Adrenal gland (tissue), 5 donors: Measurements from ENCODE around the gene MCRS1.

Source experiments
- POLR2A ChIP-seq, 2 donors: fragments of 450-650 bp; IDR thresholded peaks; one replicate each; pipeline ENCODE4 v1.6.1; 2017; ENCODE audit warnings: antibody characterized with exemption in 2 of 2, mild to moderate bottlenecking in 2 of 2, moderate library complexity in 1 of 2
- TF ChIP-seq, protein P1 (sequence below), 6 experiments: fragments of 450-650 bp in 4 of 6; fragments of 200-600 bp in 2 of 6; sonication (generic) in 1 of 6; IDR thresholded peaks; 1 replicate in 5 of 6; 2 replicates in 1 of 6; pipeline versions ENCODE4 v1.5.1 to v1.8.0; 2016 to 2021; ENCODE audit warnings: antibody characterized with exemption in 6 of 6, mild to moderate bottlenecking in 2 of 6, moderate library complexity in 1 of 6
- donor health status: DM: no; HTN: no; CAD: no.

DNA sequence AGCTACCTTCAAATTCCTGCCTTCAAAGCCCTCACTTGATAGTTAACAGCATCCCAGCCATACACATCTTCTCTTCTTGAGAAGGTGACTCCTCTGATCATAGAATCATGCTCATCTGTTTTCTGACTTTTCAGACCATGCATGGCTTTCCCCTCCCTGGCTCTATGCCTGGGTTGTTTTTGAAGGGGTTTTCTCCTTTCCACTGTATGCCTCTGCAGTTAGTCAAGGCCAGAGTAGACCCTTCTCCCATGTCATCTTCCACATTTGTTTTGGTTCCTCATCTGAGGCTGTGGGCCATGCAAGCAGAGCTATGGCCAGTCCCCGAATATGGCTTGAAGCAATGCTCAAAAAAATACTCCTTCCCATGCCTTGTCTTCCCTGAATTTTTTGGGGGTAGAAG lies 14.3 kb upstream of the MCRS1 start:
- TF ChIP-seq, protein P1, sequence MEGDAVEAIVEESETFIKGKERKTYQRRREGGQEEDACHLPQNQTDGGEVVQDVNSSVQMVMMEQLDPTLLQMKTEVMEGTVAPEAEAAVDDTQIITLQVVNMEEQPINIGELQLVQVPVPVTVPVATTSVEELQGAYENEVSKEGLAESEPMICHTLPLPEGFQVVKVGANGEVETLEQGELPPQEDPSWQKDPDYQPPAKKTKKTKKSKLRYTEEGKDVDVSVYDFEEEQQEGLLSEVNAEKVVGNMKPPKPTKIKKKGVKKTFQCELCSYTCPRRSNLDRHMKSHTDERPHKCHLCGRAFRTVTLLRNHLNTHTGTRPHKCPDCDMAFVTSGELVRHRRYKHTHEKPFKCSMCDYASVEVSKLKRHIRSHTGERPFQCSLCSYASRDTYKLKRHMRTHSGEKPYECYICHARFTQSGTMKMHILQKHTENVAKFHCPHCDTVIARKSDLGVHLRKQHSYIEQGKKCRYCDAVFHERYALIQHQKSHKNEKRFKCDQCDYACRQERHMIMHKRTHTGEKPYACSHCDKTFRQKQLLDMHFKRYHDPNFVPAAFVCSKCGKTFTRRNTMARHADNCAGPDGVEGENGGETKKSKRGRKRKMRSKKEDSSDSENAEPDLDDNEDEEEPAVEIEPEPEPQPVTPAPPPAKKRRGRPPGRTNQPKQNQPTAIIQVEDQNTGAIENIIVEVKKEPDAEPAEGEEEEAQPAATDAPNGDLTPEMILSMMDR (IDR thresholded peaks at IDR 0.05), result no peak
- no peak for TF ChIP-seq POLR2A (IDR thresholded peaks at IDR 0.05)
